Fibroblast of the conjunctiva (primary cell): Measurements from ENCODE around the gene GPR65.
"Not testable (repeated sequence)": the region's sequence is repeated elsewhere in the genome, so short reads cannot be mapped to it uniquely, and the experiment has no call there.

Experiments
- DNase-seq: peaks from one replicate; pipeline ENCODE4 v3.0.0-alpha.2; 2010; ENCODE audit warnings: low read depth

GPR65 gene

GRCh38 chr14:88004506-88005036, 364 bp upstream of the GPR65 start:
- no peak for DNase-seq

- no peak for DNase-seq
Observed at GRCh38 chr14:88005978-88006851, 1.3 kb downstream of the GPR65 start.

- no peak for DNase-seq
Observed at GRCh38 chr14:88007608-88008007, 2.7 kb downstream of the GPR65 start.

GRCh38 chr14:88008039-88008742, 3.3 kb downstream of the GPR65 start:
- no peak for DNase-seq

GRCh38 chr14:88009486-88009885, 4.6 kb downstream of the GPR65 start:
- no peak for DNase-seq

- DNase-seq: no peak
Observed at GRCh38 chr14:88010331-88010730, 5.4 kb downstream of the GPR65 start.

GRCh38 chr14:88012495-88012894, 7.6 kb downstream of the GPR65 start:
- no peak for DNase-seq

GRCh38 chr14:88013750-88014349, 8.9 kb downstream of the GPR65 start:
- peak; percentile 47 for DNase-seq

GRCh38 chr14:88016768-88017167, 11.8 kb downstream of the GPR65 start:
- no peak for DNase-seq

GRCh38 chr14:88017535-88017934, 12.6 kb downstream of the GPR65 start:
- DNase-seq: no peak

- DNase-seq: no peak
Observed at GRCh38 chr14:88023658-88024187, 18.8 kb downstream of the GPR65 start.

- DNase-seq: not testable (repeated sequence)
Observed at GRCh38 chr14:88024252-88025086, 19.5 kb downstream of the GPR65 start.

GRCh38 chr14:88025313-88025712, 20.4 kb downstream of the GPR65 start:
- no peak for DNase-seq

- DNase-seq: no peak
Observed at GRCh38 chr14:88026890-88027289, 22.0 kb downstream of the GPR65 start.

GRCh38 chr14:88029500-88029899, 24.6 kb downstream of the GPR65 start:
- no peak for DNase-seq

GRCh38 chr14:88030079-88030478, 25.1 kb downstream of the GPR65 start:
- no peak for DNase-seq

- no peak for DNase-seq
Observed at GRCh38 chr14:88030892-88031291, 26.0 kb downstream of the GPR65 start.

GRCh38 chr14:88032373-88032772, 27.4 kb downstream of the GPR65 start:
- DNase-seq: no peak

GRCh38 chr14:88034076-88034475, 29.1 kb downstream of the GPR65 start:
- DNase-seq: no peak

- no peak for DNase-seq
Observed at GRCh38 chr14:88036422-88036821, 31.5 kb downstream of the GPR65 start.

GRCh38 chr14:88037325-88037724, 32.4 kb downstream of the GPR65 start:
- no peak for DNase-seq

GRCh38 chr14:88039197-88039596, 34.3 kb downstream of the GPR65 start:
- no peak for DNase-seq
